ENCODE results near the gene SERPINB6.
A peak's percentile ranks its signal among the peaks of the same experiment; 100 is the strongest.

SERPINB6 gene

GRCh38 chr6:2940010-2940850 is 31.1 kb downstream of the SERPINB6 start:
- ChIA-PET CTCF (interaction anchor here (0.7 to 5.3 kb wide), 11 partner anchors 8 to 149 kb away, joined by 3 to 31 read pairs (median 4); no protein-coding TSS in a partner anchor), POLR2A (interaction anchor here (0.7 to 1.2 kb wide), 3 partner anchors 64 to 123 kb away, joined by 3 to 4 read pairs (median 3); partner anchors contain the start of gene SERPINB1)
- peak; percentile 85 for DNase-seq (ENCODE audit: extremely low spot score)
- TF ChIP-seq, protein P1, sequence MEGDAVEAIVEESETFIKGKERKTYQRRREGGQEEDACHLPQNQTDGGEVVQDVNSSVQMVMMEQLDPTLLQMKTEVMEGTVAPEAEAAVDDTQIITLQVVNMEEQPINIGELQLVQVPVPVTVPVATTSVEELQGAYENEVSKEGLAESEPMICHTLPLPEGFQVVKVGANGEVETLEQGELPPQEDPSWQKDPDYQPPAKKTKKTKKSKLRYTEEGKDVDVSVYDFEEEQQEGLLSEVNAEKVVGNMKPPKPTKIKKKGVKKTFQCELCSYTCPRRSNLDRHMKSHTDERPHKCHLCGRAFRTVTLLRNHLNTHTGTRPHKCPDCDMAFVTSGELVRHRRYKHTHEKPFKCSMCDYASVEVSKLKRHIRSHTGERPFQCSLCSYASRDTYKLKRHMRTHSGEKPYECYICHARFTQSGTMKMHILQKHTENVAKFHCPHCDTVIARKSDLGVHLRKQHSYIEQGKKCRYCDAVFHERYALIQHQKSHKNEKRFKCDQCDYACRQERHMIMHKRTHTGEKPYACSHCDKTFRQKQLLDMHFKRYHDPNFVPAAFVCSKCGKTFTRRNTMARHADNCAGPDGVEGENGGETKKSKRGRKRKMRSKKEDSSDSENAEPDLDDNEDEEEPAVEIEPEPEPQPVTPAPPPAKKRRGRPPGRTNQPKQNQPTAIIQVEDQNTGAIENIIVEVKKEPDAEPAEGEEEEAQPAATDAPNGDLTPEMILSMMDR (IDR thresholded peaks at IDR 0.05; ENCODE audit: control extremely low read depth, extremely low read depth, low read depth, missing control alignments), result no peak

- no peak for DNase-seq (ENCODE audit: extremely low spot score)
- ChIA-PET POLR2A (interaction anchor here (0.6 to 1.2 kb wide), 2 partner anchors 13 to 98 kb away, joined by 4 to 5 read pairs; partner anchors contain the start of gene SERPINB1), CTCF (interaction anchor here (0.7 to 5.3 kb wide), 9 partner anchors 7 to 149 kb away, joined by 3 to 31 read pairs (median 4); no protein-coding TSS in a partner anchor)
- TF ChIP-seq, protein P1 (IDR thresholded peaks at IDR 0.05; ENCODE audit: control extremely low read depth, extremely low read depth, low read depth, missing control alignments), result no peak
Measured at GRCh38 chr6:2939315-2940009, 31.9 kb downstream of the SERPINB6 start.

DNA sequence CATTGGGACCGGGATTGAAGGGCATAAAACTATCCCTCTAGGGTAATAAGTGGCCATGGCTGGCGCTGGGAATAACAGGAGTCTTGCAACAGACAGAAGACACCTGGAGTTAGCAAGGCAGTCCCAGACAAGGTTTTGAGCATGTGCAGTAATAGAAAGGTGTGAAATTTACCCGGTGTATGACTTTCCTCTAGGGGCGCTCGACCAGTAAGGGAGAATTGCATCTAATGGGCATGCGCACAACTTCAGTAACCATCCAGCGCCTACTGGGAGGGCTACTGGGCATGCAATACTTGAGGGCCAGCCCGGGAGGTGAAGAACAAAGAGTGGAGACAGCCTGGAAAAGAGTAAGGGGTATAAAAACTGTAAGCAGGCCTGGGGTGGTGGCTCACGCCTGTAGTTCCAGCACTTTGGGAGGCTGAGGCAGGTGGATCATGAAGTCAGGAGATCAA is 32.7 kb downstream of the SERPINB6 start:
- POLR2A ChIA-PET, result interaction anchor here (0.6 kb wide), 2 partner anchors 14 to 125 kb away, joined by 3 to 5 read pairs; no protein-coding TSS in a partner anchor
- no peak for DNase-seq (ENCODE audit: extremely low spot score)
- CTCF ChIA-PET, result interaction anchor here (1.7 kb wide), 1 partner anchor 42 kb away, joined by 3 read pairs; no protein-coding TSS in a partner anchor
- TF ChIP-seq, protein P1 (IDR thresholded peaks at IDR 0.05; ENCODE audit: control extremely low read depth, extremely low read depth, low read depth, missing control alignments), result no peak

DNA sequence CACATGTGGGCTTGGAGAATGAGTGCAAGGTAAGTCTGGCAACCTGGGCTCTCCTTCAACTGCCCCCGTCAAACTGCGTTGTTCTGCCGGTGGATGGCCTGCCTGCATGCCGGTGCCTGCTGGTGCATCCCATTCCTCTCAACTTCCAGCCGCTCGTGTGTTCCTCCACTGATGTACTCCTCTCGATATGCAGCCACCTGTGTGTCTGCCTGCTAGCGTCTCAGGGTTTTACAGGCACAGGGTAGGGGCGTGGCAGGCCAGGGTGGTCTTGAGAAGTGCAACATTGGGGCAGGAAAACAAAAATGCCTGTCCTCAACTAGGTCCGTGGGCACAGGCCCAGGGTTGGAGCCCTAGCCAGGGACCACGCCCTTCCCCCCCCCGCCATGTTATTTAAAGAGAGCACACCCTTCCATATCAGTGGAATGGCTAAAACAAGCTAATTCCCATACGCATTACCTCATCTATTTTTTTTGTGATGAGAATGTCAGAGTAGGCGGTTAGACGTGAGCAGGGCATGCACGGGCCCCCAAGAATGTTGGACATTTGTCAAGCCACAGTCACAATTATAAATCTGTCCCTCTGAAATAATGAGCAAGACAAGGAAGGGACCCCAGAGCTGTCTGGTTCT is 33.2 kb downstream of the SERPINB6 start:
- TF ChIP-seq, protein P1 (IDR thresholded peaks at IDR 0.05; ENCODE audit: control extremely low read depth, extremely low read depth, low read depth, missing control alignments), result no peak
- CTCF ChIA-PET, result interaction anchor here (1.7 to 10.4 kb wide), 3 partner anchors 14 to 90 kb away, joined by 3 to 149 read pairs (median 11); no protein-coding TSS in a partner anchor
- DNase-seq (ENCODE audit: extremely low spot score), result no peak
- POLR2A ChIA-PET, result interaction anchor here (0.6 kb wide), 1 partner anchor 125 kb away, joined by 3 read pairs; no protein-coding TSS in a partner anchor

DNA sequence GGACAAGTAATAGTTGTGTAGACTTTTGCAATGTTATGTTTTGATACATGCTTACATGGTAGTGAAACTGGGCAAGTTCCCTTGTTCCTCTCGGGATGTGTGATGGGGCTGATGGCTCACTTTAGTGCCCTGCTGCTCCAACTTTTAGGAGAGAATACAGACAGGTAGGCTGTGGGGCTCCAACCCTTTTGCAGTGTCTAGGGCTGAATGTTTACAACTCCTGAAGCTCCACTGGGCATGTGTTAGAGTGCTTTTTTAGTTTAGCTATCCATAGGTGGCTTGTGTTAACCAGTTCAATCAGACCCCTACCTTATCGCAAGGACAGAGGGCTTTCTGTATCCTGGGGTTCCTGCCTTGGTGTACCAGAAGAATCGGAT is 33.8 kb downstream of the SERPINB6 start:
- ChIA-PET POLR2A (no interaction called here), CTCF (interaction anchor here (2.3 to 10.4 kb wide), 2 partner anchors 15 to 89 kb away, joined by 11 to 149 read pairs; no protein-coding TSS in a partner anchor)
- no peak for DNase-seq (ENCODE audit: extremely low spot score)
- TF ChIP-seq, protein P1 (IDR thresholded peaks at IDR 0.05; ENCODE audit: control extremely low read depth, extremely low read depth, low read depth, missing control alignments), result no peak
